B cell (primary cell): ENCODE data around the gene ZNF649. TPM values are rescaled to one million over a fixed set of nuclear protein-coding genes. Genes with fewer than 3 reads are reported as not detected.
A peak's percentile ranks its signal among the peaks of the same experiment; 100 is the strongest.

Source experiments
- ATAC-seq: fragments of 200-7000 bp; cut with Tn5 transposase; one replicate; pipeline ENCODE4 v1.10.0; 2021; ENCODE audit warnings: low read depth, mild to moderate bottlenecking, moderate number of reproducible peaks, moderate library complexity
- CTCF ChIA-PET: fragments of 350-600 bp; sonication (Branson Sonifier 250); formaldehyde crosslinking; loops from one replicate; lab custom pipeline; 2021; ENCODE audit warnings: antibody characterized with exemption, inconsistent platforms; lab: Charles Lee
- POLR2A ChIA-PET: fragments of 350-600 bp; sonication (Branson Sonifier 250); formaldehyde crosslinking; loops from one replicate; lab custom pipeline; 2021; ENCODE audit warnings: antibody characterized with exemption; lab: Charles Lee
- DNase-seq: peaks from one replicate; pipeline ENCODE4 v3.0.0; 2013
- H2AFZ ChIP-seq: 2 replicates; pipeline ENCODE4 v1.6.1; 2012; ENCODE audit warnings: mild to moderate bottlenecking, low read depth, low read length; ENCODE audit not compliant: insufficient read depth, poor library complexity, severe bottlenecking
- H3K27ac ChIP-seq, 2 donors: 1 replicate in 1 of 2; 2 replicates in 1 of 2; pipeline ENCODE4 v1.5.1; 2012 to 2013; ENCODE audit warnings: low read length in 2 of 2, mild to moderate bottlenecking in 2 of 2, moderate library complexity in 1 of 2
- H3K27me3 ChIP-seq, 4 experiments: fragments of 200-600 bp in 1 of 4; sonication (generic) in 1 of 4; replicated peaks in 1 of 4; 1 replicate in 2 of 4; 2 replicates in 2 of 4; pipeline versions ENCODE4 v1.6.1 to v1.7.0; 2013 to 2016; ENCODE audit warnings: low read length in 3 of 4, mild to moderate bottlenecking in 2 of 4, mixed read lengths in 1 of 4, moderate library complexity in 1 of 4; ENCODE audit not compliant: insufficient read depth in 4 of 4, control insufficient read depth in 3 of 4; ENCODE audit errors: control extremely low read depth in 1 of 4
- H3K36me3 ChIP-seq, 2 experiments: replicated peaks in 1 of 2; 1 replicate in 1 of 2; 2 replicates in 1 of 2; pipeline versions ENCODE4 v1.6.1 to v1.7.1; 2013; ENCODE audit warnings: low read length in 1 of 2; ENCODE audit not compliant: insufficient read depth in 2 of 2, control insufficient read depth in 1 of 2; ENCODE audit errors: control extremely low read depth in 1 of 2, extremely low read depth in 1 of 2
- H3K4me1 ChIP-seq, 2 donors: fragments of 200-600 bp in 1 of 2; sonication (generic) in 1 of 2; 1 replicate in 1 of 2; 2 replicates in 1 of 2; pipeline versions ENCODE4 v1.5.1 to v1.6.1; 2013 to 2017; ENCODE audit warnings: low read length in 2 of 2; ENCODE audit not compliant: control insufficient read depth in 2 of 2, insufficient read depth in 2 of 2
- H3K4me2 ChIP-seq: replicated peaks from 2 replicates; pipeline ENCODE3; 2012; ENCODE audit warnings: mild to moderate bottlenecking, low read depth, low read length; ENCODE audit not compliant: poor library complexity, severe bottlenecking
- H3K4me3 ChIP-seq, 5 experiments: fragments of 200-600 bp in 1 of 5; sonication (generic) in 1 of 5; 1 replicate in 3 of 5; 2 replicates in 2 of 5; pipeline versions ENCODE4 v1.5.1 to v1.7.0; 2011 to 2016; ENCODE audit warnings: low read length in 4 of 5, mild to moderate bottlenecking in 4 of 5, low read depth in 2 of 5, control low read depth in 1 of 5, moderate library complexity in 1 of 5; ENCODE audit not compliant: insufficient read depth in 1 of 5; ENCODE audit errors: control extremely low read depth in 1 of 5, extremely low read depth in 1 of 5
- H3K79me2 ChIP-seq: fragments of 200-600 bp; sonication (generic); one replicate; pipeline ENCODE4 v1.6.0; 2016; ENCODE audit warnings: low read length; ENCODE audit not compliant: control insufficient read depth, insufficient read depth
- H3K9ac ChIP-seq: fragments of 200-600 bp; sonication (generic); 2 replicates; pipeline ENCODE4 v1.6.1; 2017; ENCODE audit warnings: mild to moderate bottlenecking, low read length, moderate library complexity
- H3K9me3 ChIP-seq, 3 donors: one replicate each; pipeline versions ENCODE4 v1.6.1 to v1.7.1; 2013; ENCODE audit warnings: low read length in 2 of 3; ENCODE audit not compliant: control insufficient read depth in 2 of 3, insufficient read depth in 1 of 3; ENCODE audit errors: control extremely low read depth in 1 of 3
- H4K20me1 ChIP-seq: 2 replicates; pipeline ENCODE4 v1.6.0; 2012; ENCODE audit warnings: mild to moderate bottlenecking, low read length; ENCODE audit not compliant: insufficient read depth, control insufficient read depth, poor library complexity, severe bottlenecking
- H3K27ac Mint-ChIP-seq: one replicate; pipeline ENCODE4 v1.8.0; 2021; ENCODE audit warnings: mixed read lengths
- H3K27me3 Mint-ChIP-seq: one replicate; pipeline ENCODE4 v1.8.0; 2021; ENCODE audit warnings: mixed read lengths
- H3K4me1 Mint-ChIP-seq: one replicate; pipeline ENCODE4 v1.8.0; 2021; ENCODE audit warnings: mixed read lengths
- H3K4me3 Mint-ChIP-seq: one replicate; pipeline ENCODE4 v1.8.0; 2021; ENCODE audit warnings: mixed read lengths
- H3K9me3 Mint-ChIP-seq: one replicate; pipeline ENCODE4 v1.8.0; 2022; ENCODE audit warnings: mixed read lengths; ENCODE audit not compliant: insufficient read depth
- CTCF ChIP-seq: fragments of 200-600 bp; IDR thresholded peaks from one replicate; pipeline ENCODE4 v1.8.0; 2022; ENCODE audit warnings: antibody characterized with exemption, mild to moderate bottlenecking
- EZH2 ChIP-seq: IDR thresholded peaks from 2 replicates; pipeline ENCODE4 v1.6.1; 2012; ENCODE audit warnings: borderline replicate concordance, low read depth, mild to moderate bottlenecking, moderate library complexity, low read length; ENCODE audit not compliant: insufficient read depth, poor library complexity, severe bottlenecking
- WGBS: methylation state at CpG from one replicate; pipeline ENCODE4 v1.1.5; 2013; ENCODE audit warnings: missing lambda C conversion rate; ENCODE audit not compliant: insufficient coverage; 5-methylcytosine and 5-hydroxymethylcytosine counted together
- intact Hi-C: fragments of 100-400 bp; cut with micrococcal nuclease; formaldehyde crosslinking; loops from one replicate; pipeline ENCODE4 v1.10.0; 2022
- polyA plus RNA-seq: library from polyadenylated mRNA; depleted of rRNA; stranded (reverse); fragments of >200 nt; gene quantifications from 2 replicates; pipeline ENCODE4 v1.2.3, GENCODE V29; 2012
- total RNA-seq, 2 donors: library from RNA; stranded (reverse); fragments of 120-200 nt in 1 of 2; gene quantifications; 1 replicate in 1 of 2; 2 replicates in 1 of 2; pipeline versions ENCODE4 v1.2.3 to v1.2.4, GENCODE V29; 2013 to 2022

The ZNF649 gene
- total and polyA plus RNA-seq, 2 donors (not counting 1 experiment from before 2014, with no cell fraction given) = 3.8 to 35.7 TPM

- WGBS = 41% methylated on average over 4 of the region's 13 CpGs
- H3K27me3 Mint-ChIP-seq = no peaks in the 10 kb centered on the region
- intact Hi-C loops = loop anchor here (1.0 to 5.0 kb wide), 6 partner anchors 23 to 212 kb away; partner anchors contain the start of genes ZNF350, ZNF577, ZNF615 and ZNF649
- TF ChIP-seq CTCF = no peak
- TF ChIP-seq EZH2 = no peak
- H3K4me1 ChIP-seq = peaks cover 10 to 14% of the 10 kb centered on the region in 2 donors
- H3K79me2 ChIP-seq = peaks cover 17% of the 10 kb centered on the region
- no peak overlapping the region for H3K27ac ChIP-seq
- POLR2A ChIA-PET = no interaction called here
- H3K9me3 ChIP-seq = peaks cover 11 to 42% (median 22%) of the 10 kb centered on the region in 3 donors
- DNase-seq = no peak
- H2AFZ ChIP-seq = peak overlapping the region; percentile 97
- peak overlapping the region; percentile 81 for H3K9ac ChIP-seq
- H3K4me3 ChIP-seq = peak overlapping the region; percentile 78 to 93 (median 86)
- peaks cover 22% of the 10 kb centered on the region for H3K4me1 Mint-ChIP-seq
- peak overlapping the region; percentile 84 for H3K27ac Mint-ChIP-seq
- H3K27me3 ChIP-seq = no peaks in the 10 kb centered on the region
- peaks cover 0 to 9% of the 10 kb centered on the region in 2 experiments for H3K36me3 ChIP-seq
- no peaks in the 10 kb centered on the region for H4K20me1 ChIP-seq
- H3K4me2 ChIP-seq = peak overlapping the region; percentile 86
- peak overlapping the region; percentile 90 for H3K4me3 Mint-ChIP-seq
- no peak for ATAC-seq
- peaks cover 16% of the 10 kb centered on the region for H3K9me3 Mint-ChIP-seq
- CTCF ChIA-PET = no interaction called here
Observed at GRCh38 chr19:51927859-51928258, 23.0 kb upstream of the ZNF649 start.
